ENCODE data around the gene TUFT1. TPM values are rescaled to one million over a fixed set of nuclear protein-coding genes. Genes with fewer than 3 reads are reported as not detected.

The TUFT1 gene
- total and polyA plus RNA-seq, 2 of the 13 experiments (the other 11 are each of a cell fraction or from before 2014, with no cell fraction given) = 6.4 to 7.3 TPM

- 0 out of 2 replicates have a peak, but pooled peaks have one; percentile 28 for TF ChIP-seq TCF7 (IDR thresholded peaks at IDR 0.05; ENCODE audit: low read depth)
- peak; percentile 95; the same call in 1 of the 2 replicates for TF ChIP-seq MXD4 (CRISPR knock-in tag; IDR thresholded peaks at IDR 0.05)
- TF ChIP-seq ATRX (CRISPR knock-in tag; IDR thresholded peaks at IDR 0.05; ENCODE audit: borderline replicate concordance) = no peak
- peak; percentile 74; the same call in 1 of the 2 replicates for TF ChIP-seq ZNF350 (CRISPR knock-in tag; IDR thresholded peaks at IDR 0.05; ENCODE audit: borderline replicate concordance, low read depth)
- peak; percentile 58 for TF ChIP-seq SOX13 (IDR thresholded peaks at IDR 0.05)
- TF ChIP-seq SOX13 (CRISPR knock-in tag; conservative IDR thresholded peaks at IDR 0.05 in 1 of 2, IDR thresholded peaks at IDR 0.05 in 1 of 2) = peak in 1 of 2 experiments; percentile 91; a peak in 2 of 4 replicates
- no peak for TF ChIP-seq GATA4 (IDR thresholded peaks at IDR 0.05; ENCODE audit: borderline replicate concordance, low read depth)
- peak; percentile 58; the same call in 1 of the 2 replicates for TF ChIP-seq FOXJ3 (CRISPR knock-in tag; IDR thresholded peaks at IDR 0.05; ENCODE audit: borderline replicate concordance)
- peak; percentile 90; the same call in 1 of the 2 replicates for TF ChIP-seq TGIF2 (CRISPR knock-in tag; IDR thresholded peaks at IDR 0.05)
- no peak for TF ChIP-seq SOX6 (IDR thresholded peaks at IDR 0.05)
- peak; percentile 96 for TF ChIP-seq SOX6 (CRISPR knock-in tag; IDR thresholded peaks at IDR 0.05)
- TF ChIP-seq RFX3 (CRISPR knock-in tag; IDR thresholded peaks at IDR 0.05) = no peak
- TF ChIP-seq REXO4 (CRISPR knock-in tag; IDR thresholded peaks at IDR 0.05; ENCODE audit: borderline replicate concordance) = no peak
- peak; percentile 21; the same call in 1 of the 2 replicates for TF ChIP-seq THAP7 (CRISPR knock-in tag; IDR thresholded peaks at IDR 0.05)
- TF ChIP-seq ZNF75D (CRISPR knock-in tag; IDR thresholded peaks at IDR 0.05; ENCODE audit: borderline replicate concordance) = no peak
- peak; percentile 55 for TF ChIP-seq PHF5A (CRISPR knock-in tag; IDR thresholded peaks at IDR 0.05; ENCODE audit: low read depth, unreplicated experiment)
- TF ChIP-seq REPIN1 (CRISPR knock-in tag; IDR thresholded peaks at IDR 0.05; ENCODE audit: borderline replicate concordance, low read depth) = no peak; the same call in 1 of the 2 replicates
- TF ChIP-seq CBX2 (IDR thresholded peaks at IDR 0.05; ENCODE audit: low read depth, low read length) = no peak
- TF ChIP-seq CBX2 (CRISPR knock-in tag; IDR thresholded peaks at IDR 0.05; ENCODE audit: low read depth) = no peak
- peak; percentile 66; the same call in 1 of the 2 replicates for TF ChIP-seq ZMYM3 (CRISPR knock-in tag; IDR thresholded peaks at IDR 0.05)
- peak; percentile 62; the same call in 1 of the 2 replicates for TF ChIP-seq ZNF782 (CRISPR knock-in tag; IDR thresholded peaks at IDR 0.05; ENCODE audit: borderline replicate concordance)
- TF ChIP-seq PBX2 (CRISPR knock-in tag; IDR thresholded peaks at IDR 0.05) = no peak
- TF ChIP-seq RARA (CRISPR knock-in tag; IDR thresholded peaks at IDR 0.05) = peak; percentile 88
- TF ChIP-seq ZNF12 (CRISPR knock-in tag; IDR thresholded peaks at IDR 0.05) = 0 out of 2 replicates have a peak, but pooled peaks have one; percentile 51
- TF ChIP-seq CREB1 (IDR thresholded peaks at IDR 0.05) = 0 out of 2 replicates have a peak, but pooled peaks have one; percentile 23
- peak; percentile 85 for TF ChIP-seq CREB1 (CRISPR knock-in tag; IDR thresholded peaks at IDR 0.05)
- peak; percentile 51; the same call in 1 of the 2 replicates for TF ChIP-seq GATAD1 (CRISPR knock-in tag; IDR thresholded peaks at IDR 0.05)
- no peak for TF ChIP-seq XBP1 (CRISPR knock-in tag; IDR thresholded peaks at IDR 0.05)
- peak; percentile 60; the same call in 1 of the 2 replicates for TF ChIP-seq ZSCAN29 (CRISPR knock-in tag; conservative IDR thresholded peaks at IDR 0.05)
- TF ChIP-seq ZSCAN30 (CRISPR knock-in tag; IDR thresholded peaks at IDR 0.05) = no peak
- 0 out of 2 replicates have a peak, but pooled peaks have one; percentile 30 for TF ChIP-seq ZNF3 (CRISPR knock-in tag; IDR thresholded peaks at IDR 0.05)
Measured at GRCh38 chr1:151547119-151547899, 7.2 kb downstream of the TUFT1 start (continued).
